HG03066 (cell line): ENCODE results near the gene KSR2.
"Not testable (repeated sequence)": the region's sequence is repeated elsewhere in the genome, so short reads cannot be mapped to it uniquely, and the experiment has no call there.

ENCODE experiments used
- ATAC-seq: cut with Tn5 transposase; IDR thresholded peaks from one replicate; pipeline ENCODE4 v1.9.1; 2021; ENCODE audit warnings: low read depth; ENCODE audit not compliant: unreplicated experiment

The KSR2 gene

DNA sequence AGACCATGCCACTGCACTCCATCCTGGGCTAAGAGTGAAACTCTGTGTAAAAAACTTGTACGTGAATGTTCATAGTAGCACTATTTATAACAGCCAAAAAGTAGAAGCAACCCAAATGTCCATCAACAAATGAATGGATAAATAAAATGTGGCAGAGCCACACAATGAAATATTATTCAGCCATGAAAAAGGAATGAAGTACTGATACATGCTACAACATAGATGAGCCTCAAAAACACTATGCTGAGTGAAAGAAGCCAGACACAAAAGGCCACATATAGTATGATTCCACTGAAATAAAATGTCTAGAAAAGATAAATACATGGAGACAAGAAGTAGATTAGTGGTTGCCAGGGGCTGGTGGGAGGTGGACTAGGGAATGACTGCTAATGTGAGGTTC lies 72.8 kb downstream of the KSR2 start:
- ATAC-seq: no peak

DNA sequence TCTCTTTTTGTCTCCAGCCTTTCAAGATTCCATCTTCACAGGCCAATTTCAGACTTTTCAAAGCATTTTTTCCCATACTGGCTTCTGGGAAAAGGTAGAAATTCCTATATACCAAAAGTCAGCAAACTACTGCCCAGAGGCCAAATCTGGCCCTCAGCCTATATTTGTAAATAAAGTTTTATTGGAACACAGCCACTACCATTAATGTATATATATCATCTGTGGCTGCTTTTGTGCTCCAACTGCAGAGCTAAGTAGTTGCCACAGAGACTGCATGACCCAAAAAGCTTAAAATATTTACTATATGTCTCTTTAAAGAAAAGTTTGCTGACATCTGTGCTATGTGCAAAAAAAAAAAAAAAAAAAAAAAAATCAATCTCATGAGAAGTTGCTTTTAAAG lies 76.3 kb downstream of the KSR2 start:
- no peak for ATAC-seq

DNA sequence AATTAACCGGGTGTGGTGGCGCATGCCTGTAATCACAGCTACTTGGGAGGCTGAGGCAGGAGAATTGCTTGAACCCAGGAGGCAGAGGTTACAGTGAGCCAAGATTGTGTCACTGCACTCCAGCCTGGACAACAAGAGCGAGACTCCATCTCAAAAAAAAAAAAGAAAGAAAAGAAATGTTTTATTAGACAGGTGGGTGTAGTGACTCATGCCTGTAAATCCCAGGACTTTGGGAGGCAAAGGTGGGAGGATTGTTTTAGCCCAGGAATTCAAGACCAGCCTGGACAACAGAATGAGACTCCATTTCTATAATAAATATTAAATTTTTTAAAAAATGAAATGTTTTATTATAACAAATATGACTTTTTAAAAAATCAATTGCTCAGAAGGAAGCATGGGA lies 77.5 kb downstream of the KSR2 start:
- not testable (repeated sequence) for ATAC-seq

DNA sequence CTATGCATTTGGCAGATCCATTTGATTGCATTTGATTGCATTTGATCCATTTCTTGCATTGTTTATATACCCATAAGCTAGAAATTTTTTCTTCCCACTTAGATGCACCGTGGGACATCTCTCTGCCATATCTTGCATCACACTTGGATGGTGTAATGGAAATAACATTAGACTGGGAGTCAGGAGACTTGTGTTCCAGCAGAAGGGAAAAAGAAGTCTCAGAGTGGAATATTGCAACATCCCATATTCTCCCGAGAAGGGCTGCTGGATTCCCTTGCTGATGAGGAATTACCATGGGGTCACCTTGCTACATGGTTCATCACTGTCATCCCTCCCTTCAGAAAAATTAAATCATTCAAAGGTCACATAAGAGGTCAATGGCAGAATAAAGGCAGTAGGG lies 78.1 kb downstream of the KSR2 start:
- no peak for ATAC-seq

DNA sequence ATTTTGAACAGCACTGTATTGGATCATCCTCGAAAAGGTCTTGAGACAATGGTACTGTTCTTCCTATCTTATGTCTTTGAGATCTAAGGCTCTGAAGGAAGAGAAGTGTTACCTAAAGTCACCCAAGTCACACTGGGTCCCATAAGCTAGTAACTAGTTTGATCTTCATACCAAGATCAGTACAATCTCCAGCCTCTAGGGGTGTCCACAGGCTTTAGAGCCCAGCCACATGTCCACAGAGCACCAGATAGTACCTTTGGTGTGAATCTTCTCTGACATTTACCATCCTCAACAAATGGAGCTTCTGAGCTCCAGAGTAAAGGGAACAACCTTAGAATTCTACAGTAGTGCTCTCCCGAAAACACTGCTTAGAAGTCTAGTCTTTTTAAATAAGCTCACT lies 78.7 kb downstream of the KSR2 start:
- no peak for ATAC-seq

DNA sequence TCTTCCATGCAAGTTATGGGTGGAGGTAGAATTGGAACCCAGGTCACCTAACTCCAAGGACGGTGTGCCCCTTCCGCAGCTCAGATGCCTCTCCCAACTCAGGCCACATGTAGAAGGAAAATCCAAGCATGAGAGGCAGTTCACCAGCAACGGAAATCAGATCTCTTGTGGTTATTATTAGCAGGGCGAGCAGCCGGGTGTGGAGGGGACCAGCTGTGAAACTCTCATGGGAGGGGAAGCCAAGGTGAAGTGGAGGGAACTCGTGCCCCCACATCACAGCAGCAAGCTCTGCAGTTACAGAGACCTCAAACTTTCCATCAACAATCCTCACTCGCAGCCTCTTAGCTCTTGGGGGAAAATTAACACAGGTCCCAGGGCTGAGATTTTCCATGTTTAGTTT lies 79.7 kb downstream of the KSR2 start:
- ATAC-seq: no peak

DNA sequence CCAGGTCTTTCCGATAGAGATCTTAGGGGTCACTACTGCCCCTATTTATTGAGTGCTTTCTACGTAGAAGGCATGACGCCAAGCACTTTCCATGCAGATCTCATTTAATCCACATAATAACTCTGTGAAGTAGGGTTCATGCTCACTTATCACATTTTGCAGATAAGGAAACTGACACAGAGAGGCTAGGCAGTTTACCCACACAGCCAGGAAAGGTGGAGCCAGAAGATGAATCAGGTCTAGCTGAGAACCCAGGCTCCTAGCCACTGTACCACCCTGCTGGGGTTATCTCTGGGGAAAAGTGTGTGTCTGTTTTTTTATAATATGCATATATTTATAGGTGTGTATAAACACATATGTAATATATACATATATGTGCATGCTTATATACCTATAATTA lies 83.6 kb downstream of the KSR2 start:
- no peak for ATAC-seq

DNA sequence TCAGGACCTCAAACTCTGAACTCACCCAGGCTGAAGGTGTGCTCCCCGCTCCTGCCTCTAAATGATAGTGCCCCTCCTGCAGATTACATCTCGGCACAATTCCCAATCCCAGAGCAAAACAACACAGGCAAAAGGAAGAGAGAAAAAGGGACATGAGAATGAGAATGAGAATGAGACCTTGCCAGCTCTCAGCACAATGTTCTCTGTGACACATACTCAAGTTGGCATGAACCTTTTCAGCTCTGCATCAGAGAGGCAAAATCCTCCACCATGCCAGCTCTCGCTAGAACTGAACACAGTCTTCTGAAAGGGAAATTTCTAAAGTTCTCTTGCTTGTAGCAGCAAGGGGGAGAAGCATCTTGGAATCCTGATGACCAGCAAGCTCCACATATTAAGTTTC lies 84.6 kb downstream of the KSR2 start:
- ATAC-seq: no peak

DNA sequence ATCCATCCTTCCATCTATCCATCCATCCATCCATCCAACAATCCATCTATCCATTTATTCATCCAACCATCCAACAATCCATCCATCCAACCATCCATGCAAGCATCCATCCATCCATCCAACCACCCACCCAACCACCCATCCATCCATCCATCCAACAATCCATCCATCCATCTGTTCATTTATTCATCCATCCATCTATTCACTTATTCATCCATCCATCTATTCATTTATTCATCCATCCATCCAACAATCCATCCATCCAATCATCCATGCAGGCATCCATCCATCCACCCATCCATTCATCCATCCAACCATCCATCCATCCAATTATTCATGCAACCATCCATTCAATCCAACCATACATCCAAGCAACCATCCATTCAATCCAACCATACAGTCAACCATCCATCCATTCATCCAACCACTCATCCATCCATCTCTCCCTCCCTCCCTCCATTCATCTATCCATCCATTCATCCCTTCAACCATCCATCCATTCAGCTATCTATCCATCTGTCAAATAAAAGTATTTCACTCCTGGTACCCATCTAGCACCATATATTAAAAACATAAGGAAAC lies 86.1 kb downstream of the KSR2 start:
- no peak for ATAC-seq

DNA sequence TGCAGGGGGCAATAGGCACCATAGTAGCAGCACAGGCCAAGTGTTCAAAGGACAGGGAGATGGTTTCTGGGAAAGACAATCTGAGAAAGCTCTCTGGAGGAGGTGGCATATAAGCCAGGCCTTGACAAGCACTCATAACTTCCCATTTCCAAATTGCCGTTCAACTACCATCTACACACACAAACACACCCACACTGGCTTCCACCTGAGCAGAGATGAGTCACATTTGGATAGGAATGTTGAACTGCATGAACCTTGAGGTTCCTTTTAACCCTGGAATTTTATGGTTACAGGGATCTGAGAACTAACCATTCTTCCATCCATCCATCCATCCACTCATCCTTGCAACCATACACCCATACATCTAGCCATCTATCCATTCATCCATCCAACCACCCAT lies 86.6 kb downstream of the KSR2 start:
- ATAC-seq: no peak

DNA sequence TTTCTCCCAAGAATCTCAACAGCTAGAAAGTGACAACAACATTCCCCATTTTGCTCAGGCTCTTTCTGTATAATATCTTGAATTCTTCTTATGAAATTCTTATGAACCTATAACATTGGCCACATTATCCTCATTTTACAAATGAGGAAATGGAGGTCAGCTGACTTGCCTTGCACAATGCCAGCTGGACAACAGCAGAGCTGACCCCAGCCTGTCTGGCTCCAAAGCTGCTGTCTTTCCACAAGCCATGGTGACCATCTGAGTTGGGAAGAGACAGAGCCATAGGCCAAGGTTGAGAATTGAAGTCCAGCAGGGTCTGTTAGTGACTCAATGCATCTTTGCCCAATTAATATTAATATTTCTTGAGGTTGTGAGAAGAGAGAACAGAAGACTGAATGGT lies 87.3 kb downstream of the KSR2 start:
- ATAC-seq: no peak

DNA sequence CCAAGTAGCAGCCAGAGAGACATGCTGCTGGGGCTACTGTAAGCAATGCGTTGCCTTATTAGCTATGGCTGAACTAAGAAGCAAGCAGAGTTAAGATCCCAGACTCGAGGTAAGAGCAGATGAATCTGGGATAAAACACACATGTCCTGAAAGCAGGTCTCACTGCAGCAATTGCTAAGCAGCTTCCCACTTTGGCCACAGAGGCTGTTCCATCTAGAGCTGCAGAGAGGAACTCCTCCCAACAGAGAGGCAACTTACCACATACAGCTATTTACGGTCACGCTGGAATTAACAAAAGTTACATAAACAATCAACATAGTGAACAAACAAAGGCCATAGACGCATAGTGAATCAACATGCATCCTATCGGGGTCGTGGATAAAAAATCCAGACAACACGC lies 90.2 kb downstream of the KSR2 start:
- no peak for ATAC-seq

DNA sequence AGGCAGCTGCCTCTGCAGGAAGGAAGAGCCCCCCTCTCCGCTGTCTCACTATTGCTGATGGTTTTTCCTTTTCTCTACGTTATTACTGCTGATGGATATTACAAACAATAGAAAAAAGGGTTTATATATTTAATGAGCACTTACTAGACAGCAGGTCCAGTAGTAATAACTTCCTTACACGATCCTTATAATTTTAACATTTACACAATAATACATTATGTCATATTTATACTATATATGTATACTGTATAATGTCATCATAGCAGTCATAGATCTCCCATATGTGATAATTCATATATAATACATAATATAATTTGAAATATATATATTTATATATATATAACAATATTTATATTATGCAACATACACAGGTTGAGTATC lies 92.4 kb downstream of the KSR2 start:
- ATAC-seq: no peak

DNA sequence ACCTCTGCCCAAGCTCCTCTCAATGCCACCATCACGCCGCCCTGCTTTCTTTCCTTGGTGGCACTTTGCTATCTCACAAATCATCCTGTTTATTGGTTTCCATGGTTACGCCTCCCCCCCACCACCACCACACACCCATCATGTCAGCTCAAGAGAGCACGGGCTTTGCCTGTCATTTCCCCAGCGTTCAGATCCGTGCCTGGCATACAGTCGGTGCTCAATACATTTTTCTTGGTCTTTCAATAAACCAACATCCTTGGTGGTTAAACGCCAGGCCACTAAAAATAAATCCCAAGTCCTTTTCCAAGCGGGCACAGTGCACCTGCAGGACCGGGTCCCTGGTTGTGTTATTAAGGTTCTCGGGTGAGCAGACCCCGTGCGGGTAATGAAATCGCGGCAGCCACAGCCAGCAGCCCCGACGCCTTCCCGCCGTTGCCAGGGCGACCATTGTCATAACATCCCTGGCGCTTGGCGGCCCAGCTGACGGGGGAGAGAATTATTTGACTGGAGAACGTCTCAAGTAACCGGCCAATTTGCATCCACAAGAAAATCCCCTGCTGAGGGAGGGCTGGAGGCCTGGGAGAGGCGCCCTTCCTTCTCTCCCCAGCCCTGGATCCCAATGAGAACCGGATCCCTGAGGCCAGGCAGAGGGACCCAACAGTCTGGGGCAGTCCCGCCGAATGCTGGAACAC lies 92.9 kb downstream of the KSR2 start:
- ATAC-seq: no peak

DNA sequence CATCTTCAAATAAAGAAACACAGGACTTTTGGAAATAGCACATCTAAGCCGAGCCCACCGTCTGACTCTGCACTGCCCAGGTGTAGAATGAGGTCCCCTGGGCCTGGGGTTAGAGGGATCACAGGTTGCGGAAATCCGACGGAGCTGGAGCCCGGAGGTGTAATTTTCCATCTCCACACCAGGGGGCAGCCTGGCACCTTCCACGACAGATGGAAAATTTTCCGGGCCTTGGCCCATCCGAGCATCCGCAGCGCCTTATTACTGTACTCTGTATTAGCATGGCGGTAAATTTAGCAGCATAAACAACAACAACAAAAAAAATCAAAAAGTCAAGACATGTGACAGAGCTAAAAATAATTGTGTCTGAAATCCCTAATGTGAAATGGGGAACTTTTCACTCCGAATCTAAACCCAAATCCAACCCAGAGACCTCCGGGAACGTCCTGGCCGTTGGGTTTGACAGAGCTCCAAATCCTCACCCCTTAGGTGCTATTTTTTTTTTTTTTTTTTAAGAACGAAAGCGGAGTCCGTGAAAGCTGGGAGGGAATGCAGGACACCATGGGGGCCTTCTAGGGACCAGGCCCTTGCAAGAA lies 93.9 kb downstream of the KSR2 start:
- ATAC-seq: no peak

DNA sequence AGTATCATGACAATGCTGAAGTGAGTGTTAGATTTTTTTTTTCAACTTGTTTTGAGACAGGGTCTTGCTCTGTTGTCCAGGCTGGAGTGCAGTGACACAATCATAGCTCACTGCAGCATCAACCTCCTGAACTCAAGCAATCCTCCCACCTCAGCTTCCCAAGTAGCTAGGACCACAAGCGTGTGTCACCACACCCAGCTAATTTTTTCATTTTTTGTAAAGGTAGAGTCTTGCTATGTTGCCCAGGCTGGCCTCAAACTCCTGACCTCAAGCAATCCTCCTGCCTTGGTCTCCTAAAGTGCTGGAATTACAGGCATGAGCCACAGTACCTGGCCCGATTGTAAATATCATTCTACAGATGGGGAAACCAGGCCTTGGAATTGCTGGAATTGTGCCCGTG lies 94.6 kb downstream of the KSR2 start:
- ATAC-seq: not testable (repeated sequence)

DNA sequence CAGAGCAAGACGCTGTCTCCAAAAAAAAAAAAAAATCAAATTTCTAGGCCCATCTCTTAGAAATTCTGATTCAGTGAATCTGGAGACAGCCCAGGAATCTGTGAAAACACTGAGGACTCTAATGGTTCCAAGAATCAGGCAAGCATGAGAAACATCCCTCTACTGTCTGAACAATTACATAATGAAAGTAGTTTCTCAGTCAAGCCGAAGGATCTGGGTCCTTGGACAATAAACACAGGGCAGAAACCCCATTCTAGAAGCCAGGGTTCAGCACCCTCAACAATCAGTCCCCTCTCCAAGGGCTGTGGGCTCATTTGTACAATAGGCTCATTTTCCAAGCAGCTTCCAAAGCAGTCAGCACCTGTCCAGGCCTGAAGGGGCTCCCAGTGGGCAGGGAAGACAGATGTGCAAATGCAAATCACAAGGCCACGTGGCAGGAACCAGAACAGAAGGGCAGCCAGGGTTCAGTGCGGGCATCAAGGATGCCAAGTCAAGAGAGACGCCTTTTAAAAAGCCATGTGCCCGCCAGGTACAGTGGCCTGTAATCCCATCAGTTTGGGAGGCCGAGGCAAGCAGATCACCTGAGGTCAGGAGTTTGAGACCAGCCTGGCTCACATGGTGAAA lies 96.1 kb downstream of the KSR2 start:
- no peak for ATAC-seq

DNA sequence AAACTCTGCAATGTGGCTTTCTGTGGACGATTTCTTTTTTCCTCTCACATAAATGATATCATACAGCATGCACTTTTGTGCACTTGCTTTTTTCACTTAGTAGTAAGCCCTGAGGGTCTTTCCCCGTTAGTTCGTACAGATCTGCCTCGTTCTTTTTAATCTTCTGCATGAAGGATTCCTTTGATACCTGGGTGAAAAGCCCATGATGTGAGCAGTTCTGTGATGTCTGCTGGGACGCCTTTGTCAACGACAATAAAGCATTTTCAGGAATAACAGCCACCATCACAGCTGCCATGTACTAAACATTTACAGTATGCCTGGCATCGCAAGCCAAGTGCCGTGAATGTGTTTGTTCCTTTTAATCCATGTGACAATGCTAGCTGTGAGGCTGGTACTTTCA lies 99.2 kb downstream of the KSR2 start:
- ATAC-seq: no peak

DNA sequence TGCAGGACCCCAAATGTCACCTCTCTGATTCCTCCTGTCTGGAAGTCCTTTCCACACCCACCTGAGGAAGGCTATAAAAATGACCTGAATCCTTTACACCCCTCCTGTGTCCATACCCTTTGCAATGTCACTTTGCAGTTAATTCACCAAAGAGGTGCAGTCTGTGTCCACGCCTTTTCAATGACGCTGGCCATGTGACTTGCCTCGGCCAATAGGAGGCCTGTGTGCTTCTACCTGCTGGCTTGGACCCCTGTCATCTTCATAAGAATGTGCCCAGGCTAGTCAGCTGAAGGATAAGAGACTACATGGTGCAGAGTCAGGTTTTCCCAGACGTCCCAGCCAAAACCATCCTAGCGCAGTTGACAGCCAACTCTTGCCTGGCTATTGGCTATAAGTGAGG lies 101.4 kb downstream of the KSR2 start:
- no peak for ATAC-seq

DNA sequence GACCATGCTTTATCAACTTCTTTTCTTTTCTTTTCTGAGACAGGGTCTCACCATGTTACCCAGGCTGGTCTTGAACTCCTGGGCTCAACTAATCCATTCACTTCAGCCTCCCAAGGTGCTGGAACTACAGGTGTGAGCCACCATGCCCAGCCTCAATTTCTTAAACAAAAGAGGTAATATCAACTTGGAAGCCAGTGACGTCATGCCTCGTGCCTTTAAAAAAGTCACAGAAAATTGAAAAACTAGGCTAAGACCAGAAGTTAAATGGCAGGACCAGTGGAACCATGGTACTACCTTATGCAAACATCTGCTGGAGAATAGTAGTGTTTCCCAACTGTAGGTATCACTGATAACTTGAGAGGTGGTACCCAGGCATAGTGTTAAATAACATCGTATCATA lies 103.3 kb downstream of the KSR2 start:
- ATAC-seq: no peak

DNA sequence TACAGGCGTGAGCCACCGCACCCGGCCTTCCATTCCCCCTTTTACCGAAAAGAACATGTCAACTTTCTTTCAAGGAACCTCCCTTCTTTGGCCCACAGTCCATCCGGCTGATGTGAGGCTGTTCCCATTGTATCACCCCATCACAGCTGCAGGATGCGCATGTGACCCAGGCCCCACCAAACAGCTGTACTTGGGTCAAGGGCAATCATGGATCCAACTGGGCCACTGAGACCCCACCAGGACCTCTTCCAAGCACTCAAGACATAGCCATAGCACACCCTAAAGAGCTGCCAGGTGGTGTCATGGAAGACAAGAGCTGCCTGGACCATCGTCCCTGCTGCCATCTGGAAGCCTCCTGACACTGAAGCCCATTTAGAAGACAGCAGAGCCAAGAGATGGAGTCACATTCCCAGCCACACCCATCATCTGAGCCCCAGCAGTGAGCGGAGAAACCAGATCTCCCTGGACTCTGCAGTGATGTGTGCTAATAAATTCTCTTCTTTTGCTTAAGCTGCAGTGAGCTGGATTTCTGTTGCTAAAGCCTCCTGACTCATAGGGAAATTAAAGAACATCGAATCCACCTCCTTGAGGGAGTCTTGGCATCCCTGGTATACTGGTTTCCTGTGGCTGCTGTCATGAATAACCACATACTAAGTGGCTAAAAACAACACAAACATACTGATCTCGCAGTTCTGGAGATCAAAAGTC lies 105.6 kb downstream of the KSR2 start:
- no peak for ATAC-seq
